HCT116 (cell line): Measurements from ENCODE around the gene SMTNL2. TPM values are rescaled to one million over a fixed set of nuclear protein-coding genes. Genes with fewer than 3 reads are reported as not detected.

Experiments used
- ATAC-seq: fragments of 200-7000 bp; cut with Tn5 transposase; 2 replicates; pipeline ENCODE4 v1.9.1; 2020; ENCODE audit warnings: mild to moderate bottlenecking, moderate library complexity
- BruUV-seq: library from RNA; stranded (reverse); fragments of 400-500 nt; replicated peaks from 2 replicates; lab custom pipeline; 2021; lab: Mats Ljungman, UMichigan
- CTCF ChIA-PET: fragments of 300-600 bp; sonication (Branson Sonifier 250); formaldehyde crosslinking; loops from one replicate; lab custom pipeline; 2021; ENCODE audit warnings: antibody characterized with exemption; lab: Charles Lee
- POLR2A ChIA-PET: fragments of 300-600, 350-600 bp; sonication (Branson Sonifier 250); formaldehyde crosslinking; loops from one replicate; lab custom pipeline; 2021; ENCODE audit warnings: antibody characterized with exemption; lab: Charles Lee
- RAD21 ChIA-PET, 2 experiments: fragments of 300-600 bp; sonication (Branson Sonifier 250); formaldehyde crosslinking; loops; one replicate each; lab custom pipeline; 2023; ENCODE audit warnings: low total read pairs in 2 of 2; ENCODE audit not compliant: uncharacterized antibody in 2 of 2, unreplicated experiment in 2 of 2, low non-redundant PET in 1 of 2; lab: Charles Lee
- DNase-seq: peaks from one replicate; pipeline ENCODE4 v3.0.0-alpha.2; 2010; ENCODE audit warnings: low read depth, low spot score
- H2AFZ ChIP-seq: fragments of 200-600 bp; shearing (Covaris generic), sonication (generic); 2 replicates; pipeline ENCODE4 v1.6.1; 2017; ENCODE audit warnings: low read depth, mixed run types, mixed read lengths, antibody characterized with exemption, low read length; ENCODE audit not compliant: poor library complexity, severe bottlenecking
- H3K27ac ChIP-seq: 2 replicates; pipeline ENCODE4 v1.5.1; 2012; ENCODE audit warnings: low read depth, low read length
- H3K27me3 ChIP-seq: fragments of 200-600 bp; sonication (generic); 2 replicates; pipeline ENCODE4 v1.6.1; 2016; ENCODE audit warnings: mixed run types, low read length, mixed read lengths; ENCODE audit not compliant: insufficient read depth
- H3K36me3 ChIP-seq, 2 experiments: fragments of 200-500 bp in 1 of 2; fragments of 200-600 bp in 1 of 2; sonication (Bioruptor generic) in 1 of 2; sonication (generic) in 1 of 2; 2 replicates each; pipeline versions ENCODE4 v1.5.1 to v1.6.1; 2014 to 2016; ENCODE audit warnings: low read length in 2 of 2, inconsistent platforms in 1 of 2, mixed read lengths in 1 of 2, mixed run types in 1 of 2; ENCODE audit not compliant: insufficient read depth in 2 of 2, control insufficient read depth in 1 of 2
- H3K4me1 ChIP-seq, 2 experiments: fragments of 200-600 bp in 1 of 2; sonication (generic) in 1 of 2; 2 replicates each; pipeline versions ENCODE4 v1.5.1 to v1.6.1; 2012 to 2017; ENCODE audit warnings: low read length in 2 of 2, inconsistent platforms in 1 of 2, mild to moderate bottlenecking in 1 of 2, mixed read lengths in 1 of 2, mixed run types in 1 of 2, moderate library complexity in 1 of 2; ENCODE audit not compliant: insufficient read depth in 2 of 2, control insufficient read depth in 1 of 2
- H3K4me2 ChIP-seq: fragments of 200-600 bp; sonication (generic); 2 replicates; pipeline ENCODE4 v1.6.1; 2017; ENCODE audit warnings: mixed run types, low read length, mixed read lengths
- H3K4me3 ChIP-seq, 2 experiments: fragments of 200-600 bp in 1 of 2; sonication (generic) in 1 of 2; replicated peaks in 1 of 2; 2 replicates each; pipeline ENCODE4 v1.5.1; 2011 to 2016; ENCODE audit warnings: low read length in 2 of 2, control low read depth in 1 of 2, low read depth in 1 of 2, mild to moderate bottlenecking in 1 of 2, mixed read lengths in 1 of 2, mixed run types in 1 of 2
- H3K79me2 ChIP-seq: fragments of 200-600 bp; sonication (generic); 2 replicates; pipeline ENCODE4 v1.6.1; 2017; ENCODE audit warnings: mild to moderate bottlenecking, mixed run types, low read length, moderate library complexity, mixed read lengths; ENCODE audit not compliant: insufficient read depth
- H3K9ac ChIP-seq: fragments of 200-600 bp; sonication (generic); 2 replicates; pipeline ENCODE4 v1.6.1; 2016; ENCODE audit warnings: low read length, mixed read lengths
- H3K9me2 ChIP-seq: fragments of 200-600 bp; sonication (generic), shearing (Covaris generic); 2 replicates; pipeline ENCODE4 v1.6.1; 2017; ENCODE audit warnings: mixed run types, mild to moderate bottlenecking, moderate library complexity; ENCODE audit not compliant: insufficient read depth
- H3K9me3 ChIP-seq, 2 experiments: fragments of 200-500 bp in 1 of 2; fragments of 200-600 bp in 1 of 2; sonication (Bioruptor generic) in 1 of 2; sonication (generic) in 1 of 2; 2 replicates each; pipeline ENCODE4 v1.6.1; 2014 to 2017; ENCODE audit warnings: low read length in 2 of 2, mixed read lengths in 2 of 2, inconsistent platforms in 1 of 2, low read depth in 1 of 2, mild to moderate bottlenecking in 1 of 2, mixed run types in 1 of 2, moderate library complexity in 1 of 2; ENCODE audit not compliant: control insufficient read depth in 1 of 2, insufficient read depth in 1 of 2
- H4K20me1 ChIP-seq: fragments of 200-600 bp; sonication (generic), shearing (Covaris generic); 2 replicates; pipeline ENCODE4 v1.6.1; 2017; ENCODE audit warnings: mixed run types, mild to moderate bottlenecking, moderate library complexity; ENCODE audit not compliant: insufficient read depth
- ATF3 ChIP-seq: IDR thresholded peaks from 2 replicates; pipeline ENCODE4 v1.6.1; 2012
- CBX3 ChIP-seq: IDR thresholded peaks from 2 replicates; pipeline ENCODE4 v1.6.1; 2012; ENCODE audit warnings: low read depth
- CTCF ChIP-seq, 3 experiments: fragments of 200-600 bp in 1 of 3; sonication (generic) in 1 of 3; IDR thresholded peaks in 2 of 3; conservative IDR thresholded peaks in 1 of 3; 2 replicates each; pipeline ENCODE4 v1.5.1; 2012 to 2017; ENCODE audit warnings: low read depth in 2 of 3, low read length in 2 of 3, antibody characterized with exemption in 1 of 3, borderline replicate concordance in 1 of 3, control low read depth in 1 of 3, mild to moderate bottlenecking in 1 of 3, mixed read lengths in 1 of 3, mixed run types in 1 of 3, moderate library complexity in 1 of 3; ENCODE audit not compliant: insufficient read depth in 1 of 3
- EZH2 ChIP-seq: fragments of 200-600 bp; sonication (generic); IDR thresholded peaks from 2 replicates; pipeline ENCODE4 v1.6.1; 2017; ENCODE audit warnings: antibody characterized with exemption, mixed run types
- MAX ChIP-seq: IDR thresholded peaks from 2 replicates; pipeline ENCODE4 v1.6.1; 2012
- POLR2AphosphoS5 ChIP-seq: IDR thresholded peaks from 2 replicates; pipeline ENCODE4 v1.6.1; 2011; ENCODE audit warnings: mild to moderate bottlenecking, low read depth, low read length, moderate library complexity
- RAD21 ChIP-seq: IDR thresholded peaks from 2 replicates; pipeline ENCODE4 v1.6.1; 2012; ENCODE audit warnings: low read depth, mild to moderate bottlenecking
- SIN3A ChIP-seq: IDR thresholded peaks from 2 replicates; pipeline ENCODE4 v1.6.1; 2012; ENCODE audit warnings: low read depth
- SP1 ChIP-seq: IDR thresholded peaks from 2 replicates; pipeline ENCODE4 v1.6.1; 2012; ENCODE audit warnings: low read depth
- SRF ChIP-seq: IDR thresholded peaks from 2 replicates; pipeline ENCODE4 v1.6.1; 2012; ENCODE audit warnings: low read depth
- YY1 ChIP-seq: IDR thresholded peaks from 2 replicates; pipeline ENCODE4 v1.6.1; 2011; ENCODE audit warnings: low read length, low read depth, moderate library complexity, mild to moderate bottlenecking; ENCODE audit not compliant: insufficient replicate concordance; ENCODE audit errors: extremely low read depth
- ZBTB33 ChIP-seq: IDR thresholded peaks from 2 replicates; pipeline ENCODE4 v1.6.1; 2011; ENCODE audit warnings: mild to moderate bottlenecking, low read length, moderate library complexity; ENCODE audit not compliant: insufficient replicate concordance; ENCODE audit errors: extremely low read depth
- ZNF274 ChIP-seq: fragments of 200-500 bp; sonication (Bioruptor generic); IDR thresholded peaks from 2 replicates; pipeline ENCODE4 v1.6.1; 2014; ENCODE audit warnings: mild to moderate bottlenecking, low read depth, low read length, inconsistent platforms
- intact Hi-C: fragments of 100-400 bp; cut with micrococcal nuclease; formaldehyde crosslinking; loops from 2 replicates; pipeline ENCODE4 v1.10.0; 2022
- total RNA-seq: library from RNA; stranded (reverse); gene quantifications from one replicate; pipeline ENCODE4 v1.2.1, GENCODE V29; 2021; ENCODE audit not compliant: unreplicated experiment

Gene SMTNL2
- total RNA-seq, 1 experiment from 2014 or later: 2.3 TPM

- no peaks in the 10 kb centered on the region for H3K9me2 ChIP-seq
- ATAC-seq (peak; percentile 84), DNase-seq (peak; percentile 84)
- peaks cover 3 to 16% of the 10 kb centered on the region in 2 experiments; a peak in 3 of 4 replicates for H3K4me1 ChIP-seq
- POLR2A ChIA-PET: interaction anchor here (1.1 kb wide), 1 partner anchor 60 kb away, joined by 4 read pairs; no protein-coding TSS in a partner anchor
- no peaks in the 10 kb centered on the region for H3K9me3 ChIP-seq
- peak overlapping the region; percentile 34 for H3K4me2 ChIP-seq
- H3K27me3 ChIP-seq: no peaks in the 10 kb centered on the region
- CTCF ChIA-PET: interaction anchor here (0.7 to 3.3 kb wide), 9 partner anchors 10 to 338 kb away, joined by 3 to 59 read pairs (median 5); partner anchors contain the start of genes CHRNE, MYBBP1A and SMTNL2
- no peak overlapping the region; the same call in 1 of the 2 replicates for H3K9ac ChIP-seq
- H3K27ac ChIP-seq: no peak overlapping the region
- no peaks in the 10 kb centered on the region for H3K79me2 ChIP-seq
- intact Hi-C loops: loop anchor here (1.0 kb wide), 2 partner anchors 61 to 324 kb away; no protein-coding TSS in a partner anchor
- H2AFZ ChIP-seq: peak overlapping the region; percentile 98
- no TSS peak for BruUV-seq
- TF ChIP-seq POLR2AphosphoS5: peak; percentile 17; the same call in 1 of the 2 replicates
- no peak for TF ChIP-seq ZNF274
- TF ChIP-seq EZH2: no peak
- TF ChIP-seq ATF3: no peak
- TF ChIP-seq SIN3A: no peak
- TF ChIP-seq ZBTB33: peak; percentile 41
- peak; percentile 82 to 90 (median 86) for TF ChIP-seq CTCF (IDR thresholded peaks at IDR 0.05 in 2 of 3, conservative IDR thresholded peaks at IDR 0.05 in 1 of 3; ENCODE audit: borderline replicate concordance in 1 of 3, insufficient read depth in 1 of 3, low read depth in 2 of 3, low read length in 2 of 3)
- TF ChIP-seq SRF: no peak
- peak; percentile 59 for TF ChIP-seq RAD21
- TF ChIP-seq MAX: peak; percentile 95
- peak; percentile 67 for TF ChIP-seq YY1
- TF ChIP-seq CBX3: peak; percentile 92; the same call in 1 of the 2 replicates
- TF ChIP-seq SP1: no peak
- H3K4me3 ChIP-seq: no peak overlapping the region
- H4K20me1 ChIP-seq: no peaks in the 10 kb centered on the region
- RAD21 ChIA-PET: no interaction called here
- H3K36me3 ChIP-seq: no peaks in the 10 kb centered on the region
Measured at GRCh38 chr17:4565209-4566141, 18.9 kb upstream of the SMTNL2 start.
